Parathyroid adenoma (tissue), 2 donors: Measurements from ENCODE around the gene PDCD4.
A peak's percentile ranks its signal among the peaks of the same experiment; 100 is the strongest.

Source experiments
- H2AFZ ChIP-seq: fragments of 300-600 bp; sonication (generic); one replicate; pipeline ENCODE4 v1.7.0; 2017; ENCODE audit warnings: antibody characterized with exemption, mild to moderate bottlenecking
- H3K27ac ChIP-seq: fragments of 300-600 bp; sonication (generic); one replicate; pipeline ENCODE4 v1.7.0; 2017
- H3K27me3 ChIP-seq: fragments of 300-600 bp; sonication (generic); one replicate; pipeline ENCODE4 v1.7.0; 2017; ENCODE audit warnings: low read length; ENCODE audit not compliant: control insufficient read depth, insufficient read depth
- H3K36me3 ChIP-seq: fragments of 300-600 bp; sonication (generic); one replicate; pipeline ENCODE4 v1.7.0; 2017; ENCODE audit warnings: low read length; ENCODE audit not compliant: control insufficient read depth, insufficient read depth
- H3K4me1 ChIP-seq: fragments of 300-600 bp; sonication (generic); one replicate; pipeline ENCODE4 v1.7.0; 2017; ENCODE audit warnings: control low read depth
- H3K4me2 ChIP-seq: fragments of 300-600 bp; sonication (generic); one replicate; pipeline ENCODE4 v1.7.0; 2017; ENCODE audit warnings: low read length
- H3K4me3 ChIP-seq: fragments of 300-600 bp; sonication (generic); one replicate; pipeline ENCODE4 v1.7.0; 2017; ENCODE audit warnings: low read depth, low read length
- H3K79me2 ChIP-seq: fragments of 300-600 bp; sonication (generic); one replicate; pipeline ENCODE4 v1.7.0; 2017; ENCODE audit warnings: control low read depth
- H3K9ac ChIP-seq: fragments of 300-600 bp; sonication (generic); one replicate; pipeline ENCODE4 v1.7.0; 2017; ENCODE audit warnings: mild to moderate bottlenecking
- H3K9me3 ChIP-seq: fragments of 300-600 bp; sonication (generic); one replicate; pipeline ENCODE4 v1.7.0; 2017; ENCODE audit warnings: low read length; ENCODE audit not compliant: control insufficient read depth
- TF ChIP-seq, protein P1 (sequence below): fragments of 300-600 bp; sonication (generic); IDR thresholded peaks from one replicate; pipeline ENCODE4 v1.7.0; 2017; ENCODE audit warnings: antibody characterized with exemption, mild to moderate bottlenecking
- donor health status: primary hyperparathyroidism.

Gene PDCD4

GRCh38 chr10:110881905-110882304 is 10.2 kb downstream of the PDCD4 start:
- H3K4me1 ChIP-seq = peaks cover 35% of the 10 kb centered on the region
- H3K9ac ChIP-seq = no peak overlapping the region
- H2AFZ ChIP-seq = no peak overlapping the region
- peak overlapping the region; percentile 75 for H3K27ac ChIP-seq
- TF ChIP-seq, protein P1, sequence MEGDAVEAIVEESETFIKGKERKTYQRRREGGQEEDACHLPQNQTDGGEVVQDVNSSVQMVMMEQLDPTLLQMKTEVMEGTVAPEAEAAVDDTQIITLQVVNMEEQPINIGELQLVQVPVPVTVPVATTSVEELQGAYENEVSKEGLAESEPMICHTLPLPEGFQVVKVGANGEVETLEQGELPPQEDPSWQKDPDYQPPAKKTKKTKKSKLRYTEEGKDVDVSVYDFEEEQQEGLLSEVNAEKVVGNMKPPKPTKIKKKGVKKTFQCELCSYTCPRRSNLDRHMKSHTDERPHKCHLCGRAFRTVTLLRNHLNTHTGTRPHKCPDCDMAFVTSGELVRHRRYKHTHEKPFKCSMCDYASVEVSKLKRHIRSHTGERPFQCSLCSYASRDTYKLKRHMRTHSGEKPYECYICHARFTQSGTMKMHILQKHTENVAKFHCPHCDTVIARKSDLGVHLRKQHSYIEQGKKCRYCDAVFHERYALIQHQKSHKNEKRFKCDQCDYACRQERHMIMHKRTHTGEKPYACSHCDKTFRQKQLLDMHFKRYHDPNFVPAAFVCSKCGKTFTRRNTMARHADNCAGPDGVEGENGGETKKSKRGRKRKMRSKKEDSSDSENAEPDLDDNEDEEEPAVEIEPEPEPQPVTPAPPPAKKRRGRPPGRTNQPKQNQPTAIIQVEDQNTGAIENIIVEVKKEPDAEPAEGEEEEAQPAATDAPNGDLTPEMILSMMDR = no peak
- peaks cover 10% of the 10 kb centered on the region for H3K36me3 ChIP-seq
- H3K4me3 ChIP-seq = peak overlapping the region; percentile 78
- H3K4me2 ChIP-seq = peak overlapping the region; percentile 89
- no peaks in the 10 kb centered on the region for H3K9me3 ChIP-seq
- H3K27me3 ChIP-seq = no peaks in the 10 kb centered on the region
- H3K79me2 ChIP-seq = peaks cover 35% of the 10 kb centered on the region

GRCh38 chr10:110883924-110884323 is 12.2 kb downstream of the PDCD4 start:
- H3K9ac ChIP-seq = no peak overlapping the region
- no peaks in the 10 kb centered on the region for H3K9me3 ChIP-seq
- H3K4me1 ChIP-seq = peaks cover 29% of the 10 kb centered on the region
- H3K36me3 ChIP-seq = peaks cover 7% of the 10 kb centered on the region
- H3K4me2 ChIP-seq = peak overlapping the region; percentile 89
- TF ChIP-seq, protein P1 = no peak
- H3K27me3 ChIP-seq = no peaks in the 10 kb centered on the region
- no peak overlapping the region for H2AFZ ChIP-seq
- peak overlapping the region; percentile 75 for H3K27ac ChIP-seq
- H3K4me3 ChIP-seq = peak overlapping the region; percentile 78
- H3K79me2 ChIP-seq = peaks cover 21% of the 10 kb centered on the region

- peak overlapping the region; percentile 63 for H3K4me3 ChIP-seq
- H3K79me2 ChIP-seq = peaks cover 14% of the 10 kb centered on the region
- peak overlapping the region; percentile 83 for H3K4me2 ChIP-seq
- peaks cover 4% of the 10 kb centered on the region for H3K36me3 ChIP-seq
- no peaks in the 10 kb centered on the region for H3K9me3 ChIP-seq
- TF ChIP-seq, protein P1 = no peak
- peak overlapping the region; percentile 56 for H3K27ac ChIP-seq
- H3K4me1 ChIP-seq = peaks cover 25% of the 10 kb centered on the region
- H3K9ac ChIP-seq = no peak overlapping the region
- no peak overlapping the region for H2AFZ ChIP-seq
- no peaks in the 10 kb centered on the region for H3K27me3 ChIP-seq
Observed at GRCh38 chr10:110885932-110886674, 14.4 kb downstream of the PDCD4 start.

- Histone ChIP-seq H3K4me1 (peaks cover 28% of the 10 kb centered on the region), H3K4me3 (peak overlapping the region; percentile 63), H3K79me2 (peaks cover 12% of the 10 kb centered on the region), H3K36me3 (peaks cover 4% of the 10 kb centered on the region), H3K9ac (no peak overlapping the region), H3K27me3 (no peaks in the 10 kb centered on the region), H3K4me2 (peak overlapping the region; percentile 64), H3K9me3 (no peaks in the 10 kb centered on the region), H2AFZ (no peak overlapping the region), H3K27ac (no peak overlapping the region)
- TF ChIP-seq, protein P1 = no peak
Observed at GRCh38 chr10:110887560-110887959, 15.8 kb downstream of the PDCD4 start.
